T-cell (primary cell): ENCODE data around the gene TAGLN3. TPM values are rescaled to one million over a fixed set of nuclear protein-coding genes. Genes with fewer than 3 reads are reported as not detected.
A peak's percentile ranks its signal among the peaks of the same experiment; 100 is the strongest.

ENCODE experiments used
- ATAC-seq, 4 experiments: fragments of 200-7000 bp in 3 of 4; fragments of 150-1000 bp in 1 of 4; cut with Tn5 transposase; replicated peaks in 1 of 4; 1 replicate in 3 of 4; 2 replicates in 1 of 4; pipeline ENCODE4 v1.10.0; 2021; ENCODE audit warnings: moderate library complexity in 3 of 4, mild to moderate bottlenecking in 2 of 4, moderate number of reproducible peaks in 1 of 4
- CTCF ChIA-PET, 2 donors: fragments of 300-600 bp; sonication (Branson Sonifier 250); formaldehyde crosslinking; loops; one replicate each; lab custom pipeline; 2022; ENCODE audit warnings: antibody characterized with exemption in 2 of 2; lab: Charles Lee
- POLR2A ChIA-PET, 2 donors: fragments of 300-600 bp; sonication (Branson Sonifier 250); formaldehyde crosslinking; loops; one replicate each; lab custom pipeline; 2022; ENCODE audit warnings: antibody characterized with exemption in 2 of 2; lab: Charles Lee
- DNase-seq, 35 experiments: peaks; one replicate each; pipeline versions ENCODE4 v3.0.0 to v3.0.0-alpha.2; 2013 to 2023
- H3K27ac ChIP-seq: one replicate; pipeline ENCODE4 v1.5.1; 2013; ENCODE audit warnings: low read length
- H3K27me3 ChIP-seq, 2 experiments: replicated peaks in 1 of 2; 1 replicate in 1 of 2; 2 replicates in 1 of 2; pipeline versions ENCODE4 v1.6.1 to v1.7.0; 2013; ENCODE audit warnings: low read length in 1 of 2, mixed read lengths in 1 of 2; ENCODE audit not compliant: control insufficient read depth in 2 of 2, insufficient read depth in 2 of 2; ENCODE audit errors: extremely low read depth in 1 of 2
- H3K36me3 ChIP-seq, 2 donors: 1 replicate in 1 of 2; 2 replicates in 1 of 2; pipeline versions ENCODE4 v1.6.1 to v1.7.0; 2013; ENCODE audit warnings: low read length in 1 of 2; ENCODE audit not compliant: control insufficient read depth in 2 of 2, insufficient read depth in 1 of 2; ENCODE audit errors: extremely low read depth in 1 of 2
- H3K4me1 ChIP-seq, 2 experiments: 1 replicate in 1 of 2; 2 replicates in 1 of 2; pipeline versions ENCODE4 v1.6.1 to v1.7.0; 2013; ENCODE audit warnings: low read length in 2 of 2, mixed read lengths in 1 of 2; ENCODE audit not compliant: insufficient read depth in 2 of 2, control insufficient read depth in 1 of 2; ENCODE audit errors: extremely low read depth in 1 of 2
- H3K4me3 ChIP-seq, 2 donors: 1 replicate in 1 of 2; 2 replicates in 1 of 2; pipeline versions ENCODE4 v1.5.1 to v1.7.0; 2013; ENCODE audit warnings: mild to moderate bottlenecking in 2 of 2, low read length in 1 of 2, moderate library complexity in 1 of 2; ENCODE audit not compliant: control insufficient read depth in 1 of 2; ENCODE audit errors: extremely low read depth in 1 of 2
- H3K9me3 ChIP-seq: 2 replicates; pipeline ENCODE4 v1.7.0; 2013
- H3K27ac Mint-ChIP-seq, 2 donors: one replicate each; pipeline ENCODE4 v1.8.0; 2020 to 2021; ENCODE audit warnings: mild to moderate bottlenecking in 2 of 2, mixed read lengths in 2 of 2
- H3K27me3 Mint-ChIP-seq, 2 donors: one replicate each; pipeline ENCODE4 v1.8.0; 2021 to 2022; ENCODE audit warnings: mixed read lengths in 2 of 2
- H3K36me3 Mint-ChIP-seq: one replicate; pipeline ENCODE4 v1.8.0; 2021; ENCODE audit warnings: mixed read lengths
- H3K4me1 Mint-ChIP-seq, 3 donors: one replicate each; pipeline ENCODE4 v1.8.0; 2020 to 2022; ENCODE audit warnings: mixed read lengths in 3 of 3, mild to moderate bottlenecking in 1 of 3
- H3K4me3 Mint-ChIP-seq, 3 donors: one replicate each; pipeline ENCODE4 v1.8.0; 2020 to 2022; ENCODE audit warnings: mild to moderate bottlenecking in 3 of 3, mixed read lengths in 3 of 3, moderate library complexity in 3 of 3
- H3K9me3 Mint-ChIP-seq, 3 donors: one replicate each; pipeline ENCODE4 v1.8.0; 2020 to 2022; ENCODE audit warnings: mixed read lengths in 3 of 3
- WGBS: methylation state at CpG from one replicate; pipeline ENCODE4 v1.1.5; 2013; ENCODE audit warnings: missing lambda C conversion rate; ENCODE audit not compliant: insufficient coverage; 5-methylcytosine and 5-hydroxymethylcytosine counted together
- total RNA-seq, 35 experiments: library from RNA in 6 of 35; stranded (reverse) in 6 of 35; fragments of 120-200 nt in 1 of 35; gene quantifications; one replicate each; pipeline versions ENCODE4 v1.2.1 to v1.2.4 and lab custom pipeline; 2013 to 2026

The TAGLN3 gene
- total RNA-seq, 5 donors from 2014 or later (not counting 1 experiment from before 2014, with no cell fraction given) = not detected

DNA sequence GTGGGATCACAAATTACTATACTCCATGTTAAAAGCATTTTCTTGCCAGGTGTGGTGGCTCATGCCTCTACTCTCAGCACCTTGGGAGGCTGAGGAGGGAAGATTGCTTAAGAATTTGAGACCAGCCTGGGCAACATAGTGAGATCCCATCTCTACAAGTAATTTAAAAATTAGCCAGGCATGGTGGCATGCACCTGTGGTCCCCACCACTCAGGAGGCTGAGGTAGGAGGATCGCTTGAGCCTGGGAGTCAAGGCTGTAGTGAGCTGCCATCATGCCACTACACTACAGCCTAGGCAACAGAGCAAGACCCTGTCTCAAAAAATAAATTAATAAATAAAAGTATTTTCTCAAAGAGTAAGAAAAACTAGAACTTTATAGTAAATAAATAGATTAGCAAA lies 42.8 kb upstream of the TAGLN3 start:
- ChIA-PET CTCF (interaction anchor here in 1 of 2 donors (0.6 kb wide), 1 partner anchor 238 kb away, joined by 3 read pairs; no protein-coding TSS in a partner anchor), POLR2A (interaction anchor here in 1 of 2 donors (0.8 kb wide), 1 partner anchor 11 kb away, joined by 3 read pairs; no protein-coding TSS in a partner anchor)
- no peak for DNase-seq
- no peak for ATAC-seq
- H3K4me1 Mint-ChIP-seq = no peaks in the 10 kb centered on the region
- H3K36me3 ChIP-seq = no peaks in the 10 kb centered on the region
- H3K9me3 Mint-ChIP-seq = no peaks in the 10 kb centered on the region
- no peak overlapping the region for H3K4me3 Mint-ChIP-seq
- H3K27ac Mint-ChIP-seq = no peak overlapping the region
- WGBS = no CpG with 5 or more reads among the region's 1 CpG
- H3K36me3 Mint-ChIP-seq = peaks cover 8% of the 10 kb centered on the region
- H3K27ac ChIP-seq = no peak overlapping the region
- H3K27me3 ChIP-seq = no peaks in the 10 kb centered on the region
- H3K4me1 ChIP-seq = no peaks in the 10 kb centered on the region
- no peaks in the 10 kb centered on the region for H3K9me3 ChIP-seq
- H3K27me3 Mint-ChIP-seq = no peaks in the 10 kb centered on the region
- H3K4me3 ChIP-seq = no peak overlapping the region

GRCh38 chr3:111956449-111956848 lies 42.3 kb upstream of the TAGLN3 start:
- no peaks in the 10 kb centered on the region for H3K9me3 Mint-ChIP-seq
- ATAC-seq = no peak
- 97% methylated on average over 3 of the region's 3 CpGs for WGBS
- no peaks in the 10 kb centered on the region for H3K36me3 ChIP-seq
- no peak overlapping the region for H3K27ac ChIP-seq
- H3K27me3 Mint-ChIP-seq = no peaks in the 10 kb centered on the region
- H3K4me1 Mint-ChIP-seq = no peaks in the 10 kb centered on the region
- no peaks in the 10 kb centered on the region for H3K4me1 ChIP-seq
- no peaks in the 10 kb centered on the region for H3K9me3 ChIP-seq
- peaks cover 8% of the 10 kb centered on the region for H3K36me3 Mint-ChIP-seq
- CTCF ChIA-PET = interaction anchor here in 1 of 2 donors (0.6 to 1.0 kb wide), 2 partner anchors 32 to 239 kb away, joined by 3 read pairs; no protein-coding TSS in a partner anchor
- H3K27ac Mint-ChIP-seq = no peak overlapping the region
- H3K27me3 ChIP-seq = no peaks in the 10 kb centered on the region
- POLR2A ChIA-PET = no interaction called here
- DNase-seq = no peak
- no peak overlapping the region for H3K4me3 ChIP-seq
- no peak overlapping the region for H3K4me3 Mint-ChIP-seq

DNA sequence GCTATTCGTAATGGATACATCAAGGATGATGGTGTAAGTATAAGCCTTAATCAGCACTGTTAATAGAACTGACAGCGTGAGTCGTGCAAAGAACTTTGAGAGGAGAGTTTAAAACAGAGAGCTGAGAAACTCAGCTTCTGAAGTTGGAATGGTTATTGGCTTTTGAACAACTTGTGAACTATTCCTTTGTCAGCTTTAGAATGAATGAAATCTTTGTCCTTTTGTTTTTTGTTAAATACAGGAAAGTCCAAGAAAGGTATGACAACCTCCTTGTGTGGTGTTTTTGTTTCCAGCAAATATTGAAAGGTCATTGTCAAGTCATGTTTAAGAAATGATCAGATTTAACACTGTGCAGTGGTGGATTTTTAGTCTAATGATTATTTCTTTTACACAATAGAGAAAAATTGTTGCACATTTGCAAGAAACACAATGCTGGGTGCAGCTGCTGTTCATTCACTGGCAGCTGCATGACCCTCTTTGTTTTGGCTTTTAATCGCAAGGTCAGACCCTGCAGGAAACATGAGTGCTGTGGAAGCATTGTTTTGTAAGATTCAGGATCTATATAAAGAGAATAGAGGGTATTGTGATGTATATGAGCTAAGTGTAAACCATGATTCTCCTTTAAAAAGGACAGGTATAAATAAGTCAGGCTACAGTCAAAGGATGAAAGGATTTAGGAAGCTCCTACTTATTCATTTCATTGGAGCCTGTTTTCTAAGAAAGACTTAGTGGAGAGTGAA lies 41.6 kb upstream of the TAGLN3 start:
- H3K36me3 Mint-ChIP-seq = peaks cover 8% of the 10 kb centered on the region
- no peaks in the 10 kb centered on the region for H3K4me1 Mint-ChIP-seq
- DNase-seq (no peak), ATAC-seq (no peak)
- Histone ChIP-seq H3K4me1 (no peaks in the 10 kb centered on the region), H3K9me3 (no peaks in the 10 kb centered on the region), H3K36me3 (no peaks in the 10 kb centered on the region), H3K27ac (no peak overlapping the region), H3K4me3 (no peak overlapping the region), H3K27me3 (no peaks in the 10 kb centered on the region)
- POLR2A ChIA-PET = no interaction called here
- 100% methylated on average over 3 of the region's 4 CpGs for WGBS
- H3K27me3 Mint-ChIP-seq = no peaks in the 10 kb centered on the region
- CTCF ChIA-PET = interaction anchor here (1.0 kb wide), 2 partner anchors 11 to 31 kb away, joined by 3 to 6 read pairs; no protein-coding TSS in a partner anchor
- no peak overlapping the region for H3K27ac Mint-ChIP-seq
- no peaks in the 10 kb centered on the region for H3K9me3 Mint-ChIP-seq
- H3K4me3 Mint-ChIP-seq = no peak overlapping the region

DNA sequence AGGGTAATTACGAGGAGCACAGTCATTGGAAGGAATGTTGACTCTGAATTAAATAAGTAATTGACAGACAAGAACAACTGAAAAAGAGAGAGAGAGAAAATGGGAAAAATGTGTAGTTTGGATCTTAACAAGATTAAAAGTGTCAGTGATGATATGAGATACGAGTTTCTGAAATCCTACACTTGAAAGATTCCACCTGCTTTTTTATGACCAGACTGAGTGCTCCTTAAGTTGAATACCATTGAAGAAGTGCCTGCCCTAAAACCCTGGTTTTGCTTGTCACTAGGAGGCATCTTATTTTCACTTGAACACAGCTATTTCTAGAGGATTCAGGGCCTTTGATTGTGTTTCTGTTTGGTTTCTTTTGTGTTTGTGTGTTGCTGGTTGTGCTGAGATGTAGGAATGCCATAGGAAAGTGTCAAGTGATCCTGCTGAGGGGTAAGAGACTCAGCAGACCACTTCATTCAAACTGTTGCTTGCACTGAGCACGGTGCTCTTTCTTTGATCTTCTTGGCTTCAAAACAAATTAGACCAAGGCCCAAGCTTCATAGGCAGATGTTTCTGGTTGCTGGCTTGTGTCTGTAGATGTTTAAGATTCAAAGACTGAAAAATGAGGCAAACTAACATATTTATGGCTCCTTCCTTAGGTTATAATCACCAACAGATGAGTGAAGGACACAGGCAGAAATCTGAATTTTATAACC lies 37.1 kb upstream of the TAGLN3 start:
- ATAC-seq (no peak), DNase-seq (no peak)
- 60% methylated on average over 3 of the region's 3 CpGs for WGBS
- no peaks in the 10 kb centered on the region for H3K27me3 ChIP-seq
- no peaks in the 10 kb centered on the region for H3K4me1 ChIP-seq
- no peak overlapping the region for H3K4me3 Mint-ChIP-seq
- H3K4me3 ChIP-seq = no peak overlapping the region
- H3K4me1 Mint-ChIP-seq = peaks cover 0 to 4% (median 0%) of the 10 kb centered on the region in 3 donors
- H3K27ac ChIP-seq = no peak overlapping the region
- ChIA-PET CTCF (interaction anchor here (1.0 to 1.3 kb wide), 2 partner anchors 17 to 245 kb away, joined by 3 to 4 read pairs; partner anchors contain the start of gene ABHD10 (in 1 of the 2)), POLR2A (no interaction called here)
- H3K36me3 Mint-ChIP-seq = no peaks in the 10 kb centered on the region
- no peaks in the 10 kb centered on the region for H3K27me3 Mint-ChIP-seq
- no peaks in the 10 kb centered on the region for H3K36me3 ChIP-seq
- no peak overlapping the region for H3K27ac Mint-ChIP-seq
- H3K9me3 Mint-ChIP-seq = no peaks in the 10 kb centered on the region
- no peaks in the 10 kb centered on the region for H3K9me3 ChIP-seq

- no peak for ATAC-seq
- H3K4me3 Mint-ChIP-seq = no peak overlapping the region
- no CpG with 5 or more reads among the region's 1 CpG for WGBS
- Histone ChIP-seq H3K4me1 (no peaks in the 10 kb centered on the region), H3K27me3 (no peaks in the 10 kb centered on the region), H3K36me3 (no peaks in the 10 kb centered on the region), H3K27ac (no peak overlapping the region), H3K4me3 (no peak overlapping the region), H3K9me3 (no peaks in the 10 kb centered on the region)
- no peaks in the 10 kb centered on the region for H3K27me3 Mint-ChIP-seq
- peaks cover 3 to 11% (median 10%) of the 10 kb centered on the region in 3 donors for H3K4me1 Mint-ChIP-seq
- H3K9me3 Mint-ChIP-seq = no peaks in the 10 kb centered on the region
- POLR2A ChIA-PET = interaction anchor here (0.7 kb wide), 2 partner anchors 195 to 469 kb away, joined by 8 to 9 read pairs; no protein-coding TSS in a partner anchor
- CTCF ChIA-PET = interaction anchor here in 1 of 2 donors (0.7 to 2.1 kb wide), 3 partner anchors 13 to 248 kb away, joined by 3 to 8 read pairs (median 7); no protein-coding TSS in a partner anchor
- H3K36me3 Mint-ChIP-seq = no peaks in the 10 kb centered on the region
- no peak for DNase-seq
- H3K27ac Mint-ChIP-seq = peak overlapping the region in 1 of 2 donors; percentile 17
Measured at GRCh38 chr3:111963424-111963823, 35.3 kb upstream of the TAGLN3 start.

GRCh38 chr3:111965484-111965883 lies 33.2 kb upstream of the TAGLN3 start:
- Histone ChIP-seq H3K4me1 (no peaks in the 10 kb centered on the region), H3K36me3 (no peaks in the 10 kb centered on the region), H3K9me3 (no peaks in the 10 kb centered on the region), H3K27ac (no peak overlapping the region), H3K27me3 (no peaks in the 10 kb centered on the region), H3K4me3 (no peak overlapping the region)
- H3K4me3 Mint-ChIP-seq = no peak overlapping the region
- WGBS = no CpG with 5 or more reads among the region's 2 CpGs
- DNase-seq = no peak
- CTCF ChIA-PET = interaction anchor here (0.8 to 7.3 kb wide), 10 partner anchors 9 to 388 kb away, joined by 3 to 149 read pairs (median 4); no protein-coding TSS in a partner anchor
- H3K27ac Mint-ChIP-seq = no peak overlapping the region
- no peaks in the 10 kb centered on the region for H3K27me3 Mint-ChIP-seq
- no peak for ATAC-seq
- peaks cover 3 to 11% (median 10%) of the 10 kb centered on the region in 3 donors for H3K4me1 Mint-ChIP-seq
- H3K9me3 Mint-ChIP-seq = no peaks in the 10 kb centered on the region
- no peaks in the 10 kb centered on the region for H3K36me3 Mint-ChIP-seq
- POLR2A ChIA-PET = no interaction called here
